GM18867 (cell line): ENCODE measurements around the gene SLC25A47.
"Not testable (repeated sequence)": the region's sequence is repeated elsewhere in the genome, so short reads cannot be mapped to it uniquely, and the experiment has no call there.

ENCODE experiments used
- ATAC-seq: cut with Tn5 transposase; IDR thresholded peaks from one replicate; pipeline ENCODE4 v1.9.1; 2021; ENCODE audit warnings: mild to moderate bottlenecking, moderate library complexity; ENCODE audit not compliant: unreplicated experiment

Gene SLC25A47

GRCh38 chr14:100342826-100343225, 19.7 kb downstream of the SLC25A47 start:
- not testable (repeated sequence) for ATAC-seq

GRCh38 chr14:100344657-100345056, 21.5 kb downstream of the SLC25A47 start:
- not testable (repeated sequence) for ATAC-seq

DNA sequence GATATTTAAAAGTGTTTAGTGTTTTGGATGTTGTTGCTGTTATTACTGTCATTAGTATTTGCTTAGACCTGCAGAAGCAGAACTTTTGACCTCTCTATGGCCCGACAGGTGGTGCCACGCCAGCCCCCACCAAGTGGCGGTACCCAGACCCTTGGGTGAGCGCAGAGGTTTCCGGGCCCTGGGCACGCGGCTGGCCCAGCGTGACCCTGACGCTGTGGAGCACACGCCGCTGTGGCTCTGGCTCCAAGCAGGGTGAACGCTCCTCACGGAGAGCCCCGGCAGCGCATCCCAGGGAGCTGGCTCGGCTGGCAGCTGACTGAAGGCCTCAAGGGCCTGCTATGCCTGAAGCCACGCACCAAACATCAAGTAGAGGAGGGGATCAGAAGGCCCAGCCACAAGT, 22.6 kb downstream of the SLC25A47 start:
- no peak for ATAC-seq

- ATAC-seq: no peak
These were observed 23.4 kb downstream of the SLC25A47 start for GRCh38 chr14:100346306-100347091.

GRCh38 chr14:100348253-100348729, 25.2 kb downstream of the SLC25A47 start:
- ATAC-seq: no peak

- no peak for ATAC-seq
These were observed 25.9 kb downstream of the SLC25A47 start for GRCh38 chr14:100348784-100349685.

- ATAC-seq: no peak
These were observed 27.3 kb downstream of the SLC25A47 start for GRCh38 chr14:100350276-100350926.

DNA sequence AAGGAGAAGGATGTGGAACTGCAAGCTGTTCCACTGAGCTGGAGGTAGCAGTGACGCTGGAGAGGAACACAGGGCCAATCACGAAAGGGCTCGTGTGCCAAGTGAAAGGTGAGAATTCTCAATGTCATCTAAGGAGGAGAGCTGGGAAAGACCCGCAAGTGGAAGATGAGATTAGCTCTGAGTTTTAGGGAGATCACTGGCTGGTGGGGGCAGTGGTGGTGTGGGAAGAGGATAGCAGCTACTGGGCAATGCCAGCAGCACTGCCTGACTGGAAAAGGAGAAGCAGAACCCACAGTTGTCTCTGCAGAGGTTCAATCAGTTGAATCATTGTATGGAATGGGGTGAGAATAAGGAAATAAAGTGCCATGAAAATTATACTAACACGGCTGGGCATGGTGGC, 27.8 kb downstream of the SLC25A47 start:
- ATAC-seq: no peak

GRCh38 chr14:100358396-100358795, 35.3 kb downstream of the SLC25A47 start:
- ATAC-seq: no peak

DNA sequence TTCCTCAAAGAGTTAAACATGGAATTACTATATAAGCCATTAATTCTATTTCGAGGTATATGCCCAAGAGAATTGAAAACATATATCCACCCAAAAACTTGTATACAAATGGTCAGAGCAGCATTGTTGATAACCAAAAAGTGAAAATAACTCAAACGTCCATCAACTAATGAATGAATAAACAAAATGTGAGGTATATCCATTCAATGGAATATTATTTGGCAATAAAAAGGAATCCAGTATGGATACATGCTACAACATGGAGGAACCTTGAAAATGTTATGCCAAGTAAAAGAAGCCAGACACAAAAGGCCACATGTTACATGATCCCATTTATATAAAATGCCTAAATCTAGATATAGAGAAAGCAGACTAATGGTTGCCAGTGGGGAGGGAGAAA, 36.0 kb downstream of the SLC25A47 start:
- ATAC-seq: no peak

DNA sequence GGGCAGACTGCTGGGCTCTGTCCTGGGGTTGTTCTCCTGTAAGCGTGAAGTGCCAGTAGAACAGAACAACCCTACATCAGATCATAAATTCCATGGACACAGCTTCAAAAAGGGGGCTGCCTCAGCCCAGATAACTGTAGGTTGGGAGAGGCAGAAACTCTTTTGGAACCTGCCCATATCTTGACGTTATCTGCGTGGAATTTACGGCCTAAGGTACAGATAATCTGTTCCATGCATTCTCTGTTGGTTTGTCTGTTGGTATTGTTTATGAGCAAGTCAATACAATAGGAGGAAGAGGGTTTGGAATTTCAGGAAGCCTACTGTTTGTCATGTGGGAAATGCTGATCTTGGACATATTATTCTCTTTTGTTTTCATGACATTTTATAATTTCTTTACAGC, 36.7 kb downstream of the SLC25A47 start:
- no peak for ATAC-seq

- ATAC-seq: no peak
These were observed 38.5 kb downstream of the SLC25A47 start for GRCh38 chr14:100361626-100362025.

DNA sequence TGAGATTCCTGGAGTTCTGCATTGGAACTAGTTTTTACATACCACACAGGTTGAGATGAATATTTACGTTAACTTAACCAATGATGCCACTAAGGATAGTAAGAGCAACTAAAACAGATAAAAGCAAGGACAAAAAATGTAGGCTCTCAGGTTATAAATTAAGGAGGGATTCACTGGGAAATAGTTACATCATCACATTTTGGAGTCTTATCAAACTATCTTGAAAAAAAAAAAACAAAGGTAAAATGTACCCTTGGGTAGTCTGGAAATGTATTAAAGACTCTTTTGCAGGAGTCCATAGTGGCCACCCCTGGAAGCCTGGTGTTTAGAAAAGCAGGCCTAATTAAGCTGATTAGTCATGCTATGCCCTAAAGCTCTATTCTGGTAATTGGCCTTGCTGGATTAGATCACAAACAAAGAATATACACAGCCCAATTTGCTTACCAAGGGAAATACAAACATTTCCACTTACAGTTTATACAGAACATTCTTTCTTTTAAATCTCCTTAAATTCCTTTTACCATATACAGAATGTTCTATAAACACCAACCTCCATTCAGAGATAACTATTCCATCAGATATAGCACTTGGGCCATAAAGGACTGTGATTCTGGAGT, 39.3 kb downstream of the SLC25A47 start:
- no peak for ATAC-seq

DNA sequence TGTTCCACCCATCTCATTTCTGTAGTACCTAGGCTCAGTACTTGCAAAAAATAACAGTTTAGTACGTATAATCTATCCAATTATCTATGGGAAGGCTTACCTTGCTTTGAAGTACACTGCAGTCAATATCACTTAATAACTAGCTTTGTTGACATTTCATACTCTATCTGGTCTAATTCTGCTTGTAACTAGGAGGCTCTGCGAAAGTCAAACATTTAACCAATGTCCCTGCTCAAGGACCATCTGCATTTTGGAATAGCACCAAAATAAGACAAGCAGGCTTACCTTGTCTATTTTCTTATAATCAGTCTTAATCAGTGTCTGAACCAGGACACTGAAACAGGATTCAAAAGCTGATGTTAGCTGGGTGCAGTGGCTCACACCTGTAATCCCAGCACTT, 39.9 kb downstream of the SLC25A47 start:
- ATAC-seq: no peak

DNA sequence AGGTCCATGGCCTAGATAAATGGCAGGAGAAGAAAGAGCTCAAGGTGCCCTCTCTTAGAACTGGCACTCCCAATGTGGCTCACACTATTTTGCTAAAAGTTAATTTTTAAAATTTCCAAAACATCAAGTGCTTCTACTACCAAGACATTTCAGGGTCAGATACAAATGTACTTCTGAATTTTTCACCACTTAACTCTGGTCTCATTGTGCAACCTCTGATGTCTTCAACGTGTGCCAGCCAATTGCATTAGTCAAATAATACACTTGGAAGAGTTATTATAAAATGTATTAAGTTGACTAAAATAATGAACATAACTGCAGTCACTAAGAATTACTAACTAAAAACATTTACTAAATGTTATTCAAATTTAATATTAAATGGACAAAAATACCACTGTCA, 41.3 kb downstream of the SLC25A47 start:
- no peak for ATAC-seq

GRCh38 chr14:100365741-100366140, 42.6 kb downstream of the SLC25A47 start:
- no peak for ATAC-seq

DNA sequence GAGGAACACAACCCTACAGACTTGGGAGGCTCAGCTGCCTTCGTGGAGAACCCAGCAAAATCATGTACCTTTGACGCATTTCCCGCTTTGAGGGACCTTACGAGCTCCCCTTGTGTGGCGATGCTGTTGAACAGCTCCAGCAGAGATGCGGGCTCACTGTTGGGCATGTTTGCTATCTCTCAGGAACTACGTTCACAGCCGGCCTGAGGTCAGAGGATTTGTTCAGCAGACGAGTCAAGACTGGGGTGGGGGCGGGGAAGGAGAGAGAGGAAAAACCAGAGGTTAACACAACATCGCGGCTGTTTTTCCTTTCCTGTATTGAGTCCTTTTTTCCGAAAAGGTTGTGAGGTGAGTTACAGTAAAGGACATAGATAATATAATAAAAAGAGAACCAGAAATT, 45.9 kb downstream of the SLC25A47 start:
- ATAC-seq: no peak

GRCh38 chr14:100370003-100370402, 46.9 kb downstream of the SLC25A47 start:
- no peak for ATAC-seq

GRCh38 chr14:100371773-100372172, 48.6 kb downstream of the SLC25A47 start:
- ATAC-seq: no peak

- ATAC-seq: no peak
These were observed 49.4 kb downstream of the SLC25A47 start for GRCh38 chr14:100372357-100373048.
